Stimulated activated naive B cell treated with anti-CD40 and anti-IgM and Interleukin-4, amounts not matched to agents 10 μg/mL and 1 μg/mL and 100 μg/mL, for 72 hours (primary cell): ENCODE results near the gene AP2A2.
A peak's percentile ranks its signal among the peaks of the same experiment; 100 is the strongest.

ENCODE experiments used
- ATAC-seq, 2 donors: fragments of 150-1000 bp; cut with Tn5 transposase; replicated peaks; 2 replicates each; pipeline ENCODE4 v1.10.0; 2021; ENCODE audit warnings: moderate library complexity in 1 of 2
- DNase-seq: peaks from one replicate; pipeline ENCODE4 v3.0.0; 2021
- H3K27ac Mint-ChIP-seq: one replicate; pipeline ENCODE4 v1.8.0; 2022; ENCODE audit warnings: mild to moderate bottlenecking, mixed read lengths
- H3K27me3 Mint-ChIP-seq, 2 donors: one replicate each; pipeline ENCODE4 v1.8.0; 2022; ENCODE audit warnings: mixed read lengths in 2 of 2
- H3K36me3 Mint-ChIP-seq, 2 donors: one replicate each; pipeline ENCODE4 v1.8.0; 2022; ENCODE audit warnings: mixed read lengths in 2 of 2, mild to moderate bottlenecking in 1 of 2
- H3K4me1 Mint-ChIP-seq, 2 donors: one replicate each; pipeline ENCODE4 v1.8.0; 2022; ENCODE audit warnings: mixed read lengths in 2 of 2, mild to moderate bottlenecking in 1 of 2
- H3K4me3 Mint-ChIP-seq, 2 donors: one replicate each; pipeline ENCODE4 v1.8.0; 2022; ENCODE audit warnings: mild to moderate bottlenecking in 2 of 2, mixed read lengths in 2 of 2, moderate library complexity in 1 of 2
- H3K9me3 Mint-ChIP-seq, 2 donors: one replicate each; pipeline ENCODE4 v1.8.0; 2022; ENCODE audit warnings: mixed read lengths in 2 of 2, mild to moderate bottlenecking in 1 of 2

Gene AP2A2

DNA sequence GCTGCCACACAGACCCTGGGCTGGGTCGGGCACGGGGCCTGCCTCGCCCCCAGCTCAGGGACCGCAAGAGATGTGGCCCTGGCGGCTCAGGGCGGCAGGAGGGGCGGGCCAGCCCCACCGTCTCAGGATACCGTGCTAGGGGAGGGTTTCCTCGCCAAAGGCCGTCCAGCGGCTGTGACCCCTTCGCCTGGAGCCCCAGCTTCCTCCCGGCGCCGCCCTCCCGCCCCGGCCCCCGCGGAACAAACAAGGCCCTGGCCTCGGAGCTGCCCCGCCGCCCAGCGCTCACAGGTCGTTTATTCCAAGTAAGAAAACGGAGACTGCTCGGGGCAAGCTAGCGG is 543 bp upstream of the AP2A2 start:
- peaks cover 17 to 29% of the 10 kb centered on the region in 2 donors for H3K4me1 Mint-ChIP-seq
- H3K9me3 Mint-ChIP-seq = no peaks in the 10 kb centered on the region
- DNase-seq = no peak
- H3K4me3 Mint-ChIP-seq = peak overlapping the region in 1 of 2 donors; percentile 32
- H3K27ac Mint-ChIP-seq = no peak overlapping the region
- peak in 1 of 2 donors; percentile 3 for ATAC-seq
- no peaks in the 10 kb centered on the region for H3K27me3 Mint-ChIP-seq
- peaks cover 2 to 4% of the 10 kb centered on the region in 2 donors for H3K36me3 Mint-ChIP-seq

DNA sequence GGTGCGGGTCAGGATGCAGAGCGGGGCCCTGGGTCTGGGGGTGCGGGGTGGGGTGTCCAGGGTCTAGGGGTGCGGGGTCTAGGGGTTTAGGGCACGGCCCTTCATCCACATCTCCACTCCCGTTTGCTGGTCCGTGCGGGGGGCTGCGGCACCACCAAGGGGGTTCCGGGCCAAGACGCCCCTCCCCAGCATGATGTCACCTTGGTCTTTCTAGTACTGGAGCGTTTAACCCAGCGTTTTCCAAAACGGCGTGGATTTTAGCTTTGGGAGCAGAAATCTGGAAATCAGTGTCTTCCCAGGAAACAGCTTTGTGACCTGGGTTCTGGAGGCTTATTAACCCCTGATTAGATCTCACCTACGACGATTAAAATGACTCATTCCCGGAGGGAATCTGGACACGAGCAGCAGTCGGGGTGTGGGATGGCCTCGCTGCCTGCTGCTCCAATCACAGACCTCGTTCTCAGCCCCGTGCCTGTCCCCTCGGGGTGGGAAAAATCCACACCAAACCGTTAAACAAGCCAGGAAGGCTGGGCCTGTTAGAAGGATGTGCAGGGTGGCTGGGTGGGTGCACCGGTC is 759 bp downstream of the AP2A2 start:
- H3K27ac Mint-ChIP-seq = peak overlapping the region; percentile 90
- no peak for ATAC-seq
- no peak for DNase-seq
- H3K27me3 Mint-ChIP-seq = no peaks in the 10 kb centered on the region
- peak overlapping the region; percentile 84 for H3K4me3 Mint-ChIP-seq
- peaks cover 23 to 38% of the 10 kb centered on the region in 2 donors for H3K4me1 Mint-ChIP-seq
- H3K9me3 Mint-ChIP-seq = no peaks in the 10 kb centered on the region
- peaks cover 4 to 8% of the 10 kb centered on the region in 2 donors for H3K36me3 Mint-ChIP-seq

GRCh38 chr11:927871-928270 is 2.2 kb downstream of the AP2A2 start:
- ATAC-seq (no peak), DNase-seq (no peak)
- Mint-ChIP-seq H3K4me3 (peak overlapping the region in 1 of 2 donors; percentile 14), H3K36me3 (peaks cover 8% of the 10 kb centered on the region in 2 donors), H3K27me3 (no peaks in the 10 kb centered on the region), H3K4me1 (peaks cover 26 to 44% of the 10 kb centered on the region in 2 donors), H3K27ac (no peak overlapping the region), H3K9me3 (no peaks in the 10 kb centered on the region)

DNA sequence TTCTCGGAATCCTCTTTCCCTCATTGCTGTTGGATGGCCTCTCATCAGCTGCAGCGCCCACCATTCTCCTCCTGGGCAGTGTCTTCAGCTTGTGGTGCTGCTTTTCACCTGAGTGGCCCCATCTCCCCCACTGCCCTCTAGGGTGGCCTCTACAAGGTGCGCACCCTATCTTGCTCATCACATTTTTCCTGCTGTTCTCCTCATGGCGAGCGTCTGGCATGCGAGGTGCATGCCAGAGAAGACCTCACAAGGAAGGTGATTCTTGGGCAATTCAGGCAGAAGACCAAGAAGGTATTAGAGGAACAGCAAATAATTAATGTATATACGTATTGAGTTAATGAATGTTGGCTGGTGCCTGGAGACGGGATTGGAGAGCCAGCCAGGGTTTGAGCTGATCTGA is 3.1 kb downstream of the AP2A2 start:
- Mint-ChIP-seq H3K4me3 (no peak overlapping the region), H3K27me3 (no peaks in the 10 kb centered on the region), H3K36me3 (peaks cover 8% of the 10 kb centered on the region in 2 donors), H3K27ac (peak overlapping the region; percentile 82), H3K4me1 (peaks cover 32 to 54% of the 10 kb centered on the region in 2 donors), H3K9me3 (no peaks in the 10 kb centered on the region)
- DNase-seq (no peak), ATAC-seq (no peak)

- Mint-ChIP-seq H3K9me3 (no peaks in the 10 kb centered on the region), H3K4me3 (no peak overlapping the region), H3K27me3 (no peaks in the 10 kb centered on the region), H3K36me3 (peaks cover 8% of the 10 kb centered on the region in 2 donors), H3K27ac (no peak overlapping the region), H3K4me1 (peaks cover 34 to 55% of the 10 kb centered on the region in 2 donors)
- DNase-seq (no peak), ATAC-seq (no peak)
Measured at GRCh38 chr11:929405-929804, 3.7 kb downstream of the AP2A2 start.

- H3K4me3 Mint-ChIP-seq = no peak overlapping the region
- H3K27ac Mint-ChIP-seq = no peak overlapping the region
Measured at GRCh38 chr11:931385-931784, 5.7 kb downstream of the AP2A2 start.

DNA sequence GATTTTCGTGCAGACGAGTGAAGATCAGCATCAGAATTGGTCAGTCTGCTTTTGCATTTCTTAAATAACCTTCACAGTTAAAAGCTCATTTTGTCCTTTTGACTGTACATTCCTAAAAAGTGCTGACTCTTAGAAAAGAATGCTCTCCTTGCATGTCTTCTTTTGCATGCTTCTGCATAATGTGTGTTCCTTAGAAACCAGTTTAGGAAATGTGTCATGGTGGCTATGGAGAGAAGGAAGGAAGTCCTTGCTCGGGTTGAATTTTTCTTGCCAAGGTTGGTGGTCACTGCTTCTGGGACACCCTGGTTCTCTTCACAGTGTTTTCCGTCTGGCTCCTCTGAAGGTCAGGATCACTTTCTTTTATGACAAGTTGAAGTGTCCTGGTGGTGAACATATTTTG is 6.8 kb downstream of the AP2A2 start:
- Mint-ChIP-seq H3K27me3 (no peaks in the 10 kb centered on the region), H3K36me3 (peaks cover 8% of the 10 kb centered on the region in 2 donors), H3K9me3 (no peaks in the 10 kb centered on the region), H3K27ac (no peak overlapping the region), H3K4me1 (peaks cover 27 to 48% of the 10 kb centered on the region in 2 donors), H3K4me3 (no peak overlapping the region)
- DNase-seq = no peak
- ATAC-seq = no peak

More at GRCh38 chr11:931385-931784, 5.7 kb downstream of the AP2A2 start:
- Mint-ChIP-seq H3K9me3 (no peaks in the 10 kb centered on the region), H3K4me1 (peaks cover 33 to 55% of the 10 kb centered on the region in 2 donors), H3K27me3 (no peaks in the 10 kb centered on the region), H3K36me3 (peaks cover 8% of the 10 kb centered on the region in 2 donors)
- DNase-seq = no peak
- no peak for ATAC-seq

DNA sequence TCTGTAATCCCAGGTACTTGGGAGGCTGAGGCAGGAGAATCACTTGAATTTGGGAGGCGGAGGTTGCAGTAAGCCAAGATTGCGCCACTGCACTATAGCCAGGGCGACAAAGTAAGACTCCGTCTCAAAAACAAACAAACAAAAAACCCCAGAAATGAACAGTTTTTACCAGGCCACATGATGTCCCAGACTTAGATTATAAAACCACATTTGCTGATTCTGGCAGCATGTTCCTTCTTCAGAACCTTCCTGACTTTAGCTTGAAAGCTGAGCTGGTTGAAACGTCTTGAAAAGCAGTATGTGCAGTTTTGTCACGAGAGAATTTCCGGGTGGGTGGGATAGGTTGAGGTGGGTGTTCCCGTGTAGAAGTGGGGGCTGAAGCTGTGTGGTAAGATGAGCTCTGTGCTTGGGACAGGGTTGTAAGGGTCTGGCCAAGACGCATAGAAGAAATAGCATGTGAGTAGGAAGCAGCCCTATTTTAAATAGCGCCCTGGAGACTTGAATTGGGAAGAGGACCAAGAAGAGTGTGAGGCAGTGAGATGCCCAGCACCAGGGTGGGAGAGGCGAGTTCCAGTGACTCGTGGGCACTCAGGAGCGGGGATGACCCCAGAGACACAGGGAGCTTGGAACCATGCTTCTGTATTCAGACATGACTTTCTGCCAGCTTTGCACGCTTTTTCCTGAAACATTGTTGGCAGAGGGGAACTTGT is 7.6 kb downstream of the AP2A2 start:
- H3K27me3 Mint-ChIP-seq = no peaks in the 10 kb centered on the region
- ATAC-seq (no peak), DNase-seq (no peak)
- H3K27ac Mint-ChIP-seq = peak overlapping the region; percentile 25
- H3K4me3 Mint-ChIP-seq = no peak overlapping the region
- H3K9me3 Mint-ChIP-seq = no peaks in the 10 kb centered on the region
- peaks cover 31 to 46% of the 10 kb centered on the region in 2 donors for H3K4me1 Mint-ChIP-seq
- peaks cover 10 to 13% of the 10 kb centered on the region in 2 donors for H3K36me3 Mint-ChIP-seq

DNA sequence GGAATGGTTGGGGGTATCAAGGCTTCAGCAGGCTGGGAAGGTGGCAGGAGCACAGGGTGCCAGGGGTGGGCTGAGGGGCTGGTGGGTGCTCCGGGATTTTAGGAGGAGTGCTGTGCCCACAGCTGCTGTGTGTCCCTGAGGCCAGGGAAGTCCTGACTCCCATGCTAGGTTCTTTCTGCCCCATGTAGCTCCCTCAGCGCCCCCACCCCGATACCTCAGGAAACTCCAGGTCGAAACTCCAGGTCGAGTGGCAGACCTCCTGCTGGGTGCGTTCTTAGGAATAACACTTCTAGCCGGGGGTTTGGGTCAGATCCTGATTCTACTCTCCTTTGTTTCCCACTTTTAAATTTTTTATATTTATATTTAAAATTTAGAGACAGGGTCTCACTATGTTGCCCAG is 8.3 kb downstream of the AP2A2 start:
- no peak overlapping the region for H3K27ac Mint-ChIP-seq
- peaks cover 27 to 44% of the 10 kb centered on the region in 2 donors for H3K4me1 Mint-ChIP-seq
- H3K4me3 Mint-ChIP-seq = no peak overlapping the region

GRCh38 chr11:934527-934926 is 8.9 kb downstream of the AP2A2 start:
- Mint-ChIP-seq H3K9me3 (no peaks in the 10 kb centered on the region), H3K27me3 (no peaks in the 10 kb centered on the region), H3K4me3 (no peak overlapping the region), H3K36me3 (peaks cover 8 to 12% of the 10 kb centered on the region in 2 donors), H3K4me1 (peaks cover 24 to 43% of the 10 kb centered on the region in 2 donors), H3K27ac (peak overlapping the region; percentile 25)
- DNase-seq (no peak), ATAC-seq (no peak)

More for the DNA sequence above, 8.3 kb downstream of the AP2A2 start:
- Mint-ChIP-seq H3K9me3 (no peaks in the 10 kb centered on the region), H3K27me3 (no peaks in the 10 kb centered on the region), H3K36me3 (peaks cover 8 to 12% of the 10 kb centered on the region in 2 donors)
- ATAC-seq (no peak), DNase-seq (no peak)

- Mint-ChIP-seq H3K27me3 (no peaks in the 10 kb centered on the region), H3K36me3 (peaks cover 13 to 20% of the 10 kb centered on the region in 2 donors)
- no peak for DNase-seq
Measured at GRCh38 chr11:936199-936598, 10.5 kb downstream of the AP2A2 start.

DNA sequence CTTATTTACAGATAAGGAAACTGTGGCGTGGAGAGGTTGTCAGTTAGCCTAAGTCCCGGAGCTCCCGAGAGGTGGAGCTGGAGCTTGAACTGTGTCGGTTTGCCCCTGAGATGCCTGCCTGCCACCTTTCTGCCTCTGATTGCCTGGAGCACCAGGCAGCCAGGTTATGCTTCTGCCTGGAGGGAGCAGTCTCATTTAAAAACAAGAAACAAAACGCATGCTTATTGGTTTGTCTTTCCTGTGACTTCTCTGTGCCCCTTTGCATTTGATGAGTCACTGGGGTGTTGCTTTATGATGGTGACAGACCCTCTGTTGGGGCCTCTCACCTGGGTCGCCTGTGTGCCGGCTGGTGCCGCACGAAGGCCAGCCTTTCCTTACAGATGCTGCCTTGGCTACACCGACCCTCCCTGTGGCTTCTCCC is 12.2 kb downstream of the AP2A2 start:
- H3K27me3 Mint-ChIP-seq = no peaks in the 10 kb centered on the region
- peaks cover 31 to 56% of the 10 kb centered on the region in 2 donors for H3K4me1 Mint-ChIP-seq
- H3K36me3 Mint-ChIP-seq = peaks cover 14 to 23% of the 10 kb centered on the region in 2 donors
- no peak overlapping the region for H3K27ac Mint-ChIP-seq
- DNase-seq (no peak), ATAC-seq (no peak)
- no peak overlapping the region for H3K4me3 Mint-ChIP-seq
- H3K9me3 Mint-ChIP-seq = no peaks in the 10 kb centered on the region

More at GRCh38 chr11:936199-936598, 10.5 kb downstream of the AP2A2 start:
- ATAC-seq = no peak
- Mint-ChIP-seq H3K4me3 (no peak overlapping the region), H3K4me1 (peaks cover 33 to 53% of the 10 kb centered on the region in 2 donors), H3K9me3 (no peaks in the 10 kb centered on the region), H3K27ac (no peak overlapping the region)

DNA sequence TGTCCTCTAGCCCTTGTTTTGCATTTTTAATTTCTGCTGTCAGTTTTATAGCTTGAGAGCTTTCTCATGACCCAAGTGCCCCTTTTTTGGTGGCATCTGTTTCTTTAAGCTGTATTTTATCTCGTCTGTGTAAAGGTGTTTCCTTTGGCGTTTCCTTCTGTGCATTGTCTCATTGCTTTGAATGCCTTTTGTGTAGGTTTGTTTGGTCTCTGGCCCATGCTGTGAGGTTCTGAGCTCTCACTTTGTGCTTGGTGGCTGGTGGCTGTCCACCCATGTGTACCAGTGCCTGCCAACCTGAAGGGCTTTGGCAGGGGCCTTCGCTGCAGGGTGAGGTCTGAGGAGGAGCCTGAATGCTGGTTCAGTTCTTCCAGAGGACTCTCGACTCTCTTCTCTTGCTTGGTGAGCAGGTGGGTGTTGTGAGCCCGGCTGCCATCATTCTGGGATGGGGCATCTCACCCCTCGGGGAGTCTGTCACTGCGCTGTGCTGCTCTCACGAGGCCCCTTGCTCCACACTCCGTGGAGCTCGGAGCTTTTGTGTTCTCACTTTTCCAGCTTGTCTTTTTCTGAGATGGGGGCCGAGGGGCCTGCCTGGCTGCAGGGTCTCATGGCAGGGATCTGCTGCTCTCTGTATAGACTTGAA is 14.9 kb downstream of the AP2A2 start:
- no peaks in the 10 kb centered on the region for H3K27me3 Mint-ChIP-seq
- no peaks in the 10 kb centered on the region for H3K9me3 Mint-ChIP-seq
- peaks cover 33 to 60% of the 10 kb centered on the region in 2 donors for H3K4me1 Mint-ChIP-seq
- peak overlapping the region in 1 of 2 donors; percentile 12 for H3K4me3 Mint-ChIP-seq
- DNase-seq (no peak), ATAC-seq (no peak)
- no peak overlapping the region for H3K27ac Mint-ChIP-seq
- peaks cover 28 to 46% of the 10 kb centered on the region in 2 donors for H3K36me3 Mint-ChIP-seq

GRCh38 chr11:942823-943222 is 17.2 kb downstream of the AP2A2 start:
- Mint-ChIP-seq H3K27ac (peak overlapping the region; percentile 32), H3K36me3 (peaks cover 32 to 51% of the 10 kb centered on the region in 2 donors), H3K27me3 (no peaks in the 10 kb centered on the region), H3K9me3 (peaks cover 0 to 1% of the 10 kb centered on the region in 2 donors), H3K4me3 (no peak overlapping the region), H3K4me1 (peaks cover 32 to 55% of the 10 kb centered on the region in 2 donors)
- ATAC-seq = no peak
- no peak for DNase-seq
